GM12878 (cell line): Measurements from ENCODE around the gene NT5E. TPM values are rescaled to one million over a fixed set of nuclear protein-coding genes. Genes with fewer than 3 reads are reported as not detected.

ENCODE experiments used
- ATAC-seq: fragments of 200-7000 bp; cut with Tn5 transposase; 3 replicates; pipeline ENCODE4 v1.9.1; 2020; ENCODE audit warnings: mild to moderate bottlenecking, moderate library complexity
- BruUV-seq: library from RNA; stranded (reverse); fragments of 400-500 nt; replicated peaks from 2 replicates; lab custom pipeline; 2021; lab: Mats Ljungman, UMichigan
- CTCF ChIA-PET: fragments of 300-600 bp; sonication (Branson Sonifier 250); formaldehyde crosslinking; extraction: SDS; loops from one replicate; lab custom pipeline; 2021; ENCODE audit warnings: inconsistent platforms; lab: Yijun Ruan, JAX
- POLR2A ChIA-PET: fragments of 350-600 bp; formaldehyde crosslinking; extraction: SDS; loops from one replicate; lab custom pipeline; 2021; ENCODE audit warnings: inconsistent platforms; lab: Charles Lee
- RAD21 ChIA-PET: fragments of 300-600 bp; sonication (Branson Sonifier 250); formaldehyde crosslinking; loops from one replicate; lab custom pipeline; 2023; ENCODE audit warnings: antibody characterized with exemption; ENCODE audit not compliant: unreplicated experiment; lab: Charles Lee
- SMC1A ChIA-PET: fragments of 300-600 bp; sonication (Branson Sonifier 250); formaldehyde crosslinking; loops from one replicate; lab custom pipeline; 2023; ENCODE audit not compliant: unreplicated experiment, uncharacterized antibody; lab: Charles Lee
- DNase-seq: peaks from one replicate; pipeline ENCODE4 v3.0.0-alpha.2; 2011; ENCODE audit warnings: low read depth, low spot score
- FAIRE-seq: peaks from 3 replicates; lab custom pipeline; 2011; peaks lifted over from hg19 to GRCh38; lab: Jason Lieb, UNC
- H2AFZ ChIP-seq: 2 replicates; pipeline ENCODE4 v1.6.0; 2011; ENCODE audit warnings: low read depth, low read length, control low read depth; ENCODE audit not compliant: control insufficient read depth
- H3K27ac ChIP-seq: 2 replicates; pipeline ENCODE4 v1.5.1; 2011; ENCODE audit warnings: control low read depth; ENCODE audit not compliant: control insufficient read depth, insufficient read depth
- H3K27me3 ChIP-seq, 2 experiments: replicated peaks in 1 of 2; 2 replicates each; pipeline versions ENCODE4 v1.6.0 to v1.6.1; 2011; ENCODE audit warnings: low read length in 1 of 2; ENCODE audit not compliant: control insufficient read depth in 2 of 2, insufficient read depth in 2 of 2
- H3K36me3 ChIP-seq, 2 experiments: 2 replicates each; pipeline ENCODE4 v1.5.1; 2011; ENCODE audit warnings: low read length in 1 of 2; ENCODE audit not compliant: control insufficient read depth in 2 of 2, insufficient read depth in 2 of 2
- H3K4me1 ChIP-seq: 2 replicates; pipeline ENCODE4 v1.6.1; 2011; ENCODE audit warnings: mild to moderate bottlenecking, low read length, moderate library complexity, mixed read lengths; ENCODE audit not compliant: control insufficient read depth, insufficient read depth
- H3K4me2 ChIP-seq: 2 replicates; pipeline ENCODE4 v1.6.0; 2011; ENCODE audit warnings: control low read depth; ENCODE audit not compliant: control insufficient read depth, insufficient read depth
- H3K4me3 ChIP-seq: fragments of 200-600 bp; sonication (generic); 2 replicates; pipeline ENCODE4 v1.5.1; 2016
- H3K79me2 ChIP-seq: 2 replicates; pipeline ENCODE4 v1.6.0; 2011; ENCODE audit warnings: low read length; ENCODE audit not compliant: control insufficient read depth, insufficient read depth
- H3K9ac ChIP-seq: 2 replicates; pipeline ENCODE4 v1.8.0; 2011; ENCODE audit warnings: low read length, control low read depth, mixed read lengths; ENCODE audit not compliant: control insufficient read depth, insufficient read depth
- H3K9me3 ChIP-seq: replicated peaks from 3 replicates; pipeline ENCODE4 v1.5.1; 2011; ENCODE audit warnings: mild to moderate bottlenecking, low read length; ENCODE audit not compliant: control insufficient read depth, insufficient read depth
- H4K20me1 ChIP-seq: 2 replicates; pipeline ENCODE4 v1.6.0; 2011; ENCODE audit not compliant: control insufficient read depth, insufficient read depth
- HSF1 ChIP-seq: fragments of 150-350 bp; IDR thresholded peaks from 2 replicates; pipeline ENCODE4 v1.6.1; 2014; ENCODE audit warnings: mild to moderate bottlenecking, low read depth, low read length
- NBN ChIP-seq: fragments of 450-650 bp; IDR thresholded peaks from 2 replicates; pipeline ENCODE4 v1.6.1; 2016
- NR2C2 ChIP-seq: IDR thresholded peaks from 2 replicates; pipeline ENCODE4 v1.6.1; 2011; ENCODE audit warnings: borderline replicate concordance, low read depth; ENCODE audit not compliant: control insufficient read depth, insufficient read length
- PAX8 ChIP-seq: fragments of 450-650 bp; IDR thresholded peaks from 2 replicates; pipeline ENCODE4 v1.6.1; 2017; ENCODE audit warnings: mild to moderate bottlenecking, moderate library complexity
- PRDM15 ChIP-seq: fragments of 450-650 bp; formaldehyde crosslinking; IDR thresholded peaks from 2 replicates; pipeline ENCODE4 v1.4.0; 2020; ENCODE audit warnings: mild to moderate bottlenecking, moderate library complexity
- RAD21 ChIP-seq: IDR thresholded peaks from 2 replicates; pipeline ENCODE4 v1.6.1; 2011; ENCODE audit warnings: mild to moderate bottlenecking, low read depth, low read length, moderate library complexity; ENCODE audit not compliant: insufficient read depth
- SIN3A ChIP-seq: IDR thresholded peaks from 2 replicates; pipeline ENCODE4 v1.6.1; 2012; ENCODE audit warnings: low read depth, low read length, improper control_type of control experiment
- SMARCA5 ChIP-seq: fragments of 450-650 bp; IDR thresholded peaks from 2 replicates; pipeline ENCODE4 v1.6.1; 2017; ENCODE audit warnings: mild to moderate bottlenecking
- SUZ12 ChIP-seq: fragments of 200-600 bp; sonication (generic); IDR thresholded peaks from one replicate; pipeline ENCODE4 v1.6.1; 2018; ENCODE audit warnings: antibody characterized with exemption, mild to moderate bottlenecking; ENCODE audit not compliant: unreplicated experiment
- ZNF207 ChIP-seq: fragments of 450-650 bp; IDR thresholded peaks from 2 replicates; pipeline ENCODE4 v1.6.1; 2014; ENCODE audit warnings: antibody characterized with exemption, mild to moderate bottlenecking, borderline replicate concordance
- WGBS: methylation state at CpG from one replicate; pipeline ENCODE4 v1.1.6; 2016; ENCODE audit warnings: low lambda C conversion rate; ENCODE audit not compliant: insufficient replicate concordance, insufficient coverage; ENCODE audit errors: missing lambda C conversion rate; 5-methylcytosine and 5-hydroxymethylcytosine counted together
- in situ Hi-C: fragments of 300-500 bp; cut with MboI; formaldehyde crosslinking; loops from 9 replicates; pipeline ENCODE4 v1.14.3; 2018; ENCODE audit warnings: mixed read lengths
- intact Hi-C: fragments of 100-400 bp; cut with micrococcal nuclease; formaldehyde crosslinking; loops from one replicate; pipeline ENCODE4 v1.14.2; 2022; ENCODE audit not compliant: unreplicated experiment
- polyA plus RNA-seq, 11 experiments: library from polyadenylated mRNA; depleted of rRNA in 4 of 11; unstranded in 6 of 11; stranded (reverse) in 5 of 11; fragments of >200 nt; fragmentation: Nextera tagmentation in 4 of 11; fragmentation: Illumina TruSeq in 1 of 11; extraction: Ambion mirVana in 4 of 11; extraction: Trizol in 1 of 11; gene quantifications; 1 replicate in 1 of 11; 2 replicates in 10 of 11; pipeline versions ENCODE4 v1.2.1 to v1.2.3, GENCODE V29; 2011 to 2016; ENCODE audit warnings: inconsistent platforms in 2 of 11, missing spikeins in 2 of 11, low read depth in 1 of 11
- total RNA-seq, 4 experiments: library from RNA; depleted of rRNA in 3 of 4; stranded (reverse); fragments of >200 nt in 3 of 4; fragmentation: Illumina TruSeq in 1 of 4; extraction: Trizol in 1 of 4; gene quantifications; 2 replicates each; pipeline versions ENCODE4 v1.2.1 to v1.2.3, GENCODE V29; 2013 to 2021
- TF ChIP-seq, protein P1 (sequence below): fragments of 450-650 bp; IDR thresholded peaks from 2 replicates; pipeline ENCODE4 v1.6.1; 2017; ENCODE audit warnings: mild to moderate bottlenecking, moderate library complexity

Gene NT5E
- total and polyA plus RNA-seq, 10 of the 15 experiments (the other 5 are each of a cell fraction or from before 2014, with no cell fraction given), result 1.9 to 9.7 (median 7.3) TPM

GRCh38 chr6:85482905-85483700, 33.2 kb downstream of the NT5E start:
- ATAC-seq (peak; percentile 98), DNase-seq (no peak), FAIRE-seq (no peak)
- H3K27ac ChIP-seq, result no peak overlapping the region
- SMC1A ChIA-PET, result interaction anchor here (0.7 to 11.6 kb wide), 56 partner anchors 8 to 1921 kb away, joined by 3 to 162 read pairs (median 4); partner anchors contain the start of gene NT5E
- H4K20me1 ChIP-seq, result no peaks in the 10 kb centered on the region
- H3K4me1 ChIP-seq, result no peaks in the 10 kb centered on the region
- no peak overlapping the region for H3K4me3 ChIP-seq
- 29% methylated on average over 10 of the region's 10 CpGs for WGBS
- H3K36me3 ChIP-seq, result no peaks in the 10 kb centered on the region; a peak in 1 of 4 replicates
- no TSS peak for BruUV-seq
- H3K9me3 ChIP-seq, result no peaks in the 10 kb centered on the region
- in situ Hi-C loops (loop anchor here (5.0 kb wide), 1 partner anchor 131 kb away; no protein-coding TSS in a partner anchor), intact Hi-C loops (loop anchor here (1.0 to 2.0 kb wide), 3 partner anchors 32 to 128 kb away; partner anchors contain the start of gene NT5E)
- no peaks in the 10 kb centered on the region for H3K27me3 ChIP-seq
- RAD21 ChIA-PET, result interaction anchor here (0.6 to 4.9 kb wide), 34 partner anchors 10 to 195 kb away, joined by 3 to 113 read pairs (median 4); partner anchors contain the start of gene NT5E
- peak overlapping the region; percentile 1; the same call in 1 of the 2 replicates for H2AFZ ChIP-seq
- no peak overlapping the region for H3K4me2 ChIP-seq
- no peak overlapping the region for H3K9ac ChIP-seq
- no peaks in the 10 kb centered on the region for H3K79me2 ChIP-seq
- CTCF ChIA-PET, result interaction anchor here (0.5 to 12.1 kb wide), 58 partner anchors 9 to 971 kb away, joined by 3 to 217 read pairs (median 5); partner anchors contain the start of gene NT5E
- POLR2A ChIA-PET, result interaction anchor here (0.6 to 1.6 kb wide), 6 partner anchors 10 to 111 kb away, joined by 3 to 5 read pairs (median 4); partner anchors contain the start of gene SNX14
- no peak for TF ChIP-seq SIN3A
- TF ChIP-seq HSF1, result no peak
- peak; percentile 48; the same call in 1 of the 2 replicates for TF ChIP-seq NBN
- TF ChIP-seq NR2C2, result no peak
- no peak for TF ChIP-seq SUZ12
- TF ChIP-seq SMARCA5, result no peak
- TF ChIP-seq PAX8, result no peak
- no peak for TF ChIP-seq ZNF207
- TF ChIP-seq, protein P1, sequence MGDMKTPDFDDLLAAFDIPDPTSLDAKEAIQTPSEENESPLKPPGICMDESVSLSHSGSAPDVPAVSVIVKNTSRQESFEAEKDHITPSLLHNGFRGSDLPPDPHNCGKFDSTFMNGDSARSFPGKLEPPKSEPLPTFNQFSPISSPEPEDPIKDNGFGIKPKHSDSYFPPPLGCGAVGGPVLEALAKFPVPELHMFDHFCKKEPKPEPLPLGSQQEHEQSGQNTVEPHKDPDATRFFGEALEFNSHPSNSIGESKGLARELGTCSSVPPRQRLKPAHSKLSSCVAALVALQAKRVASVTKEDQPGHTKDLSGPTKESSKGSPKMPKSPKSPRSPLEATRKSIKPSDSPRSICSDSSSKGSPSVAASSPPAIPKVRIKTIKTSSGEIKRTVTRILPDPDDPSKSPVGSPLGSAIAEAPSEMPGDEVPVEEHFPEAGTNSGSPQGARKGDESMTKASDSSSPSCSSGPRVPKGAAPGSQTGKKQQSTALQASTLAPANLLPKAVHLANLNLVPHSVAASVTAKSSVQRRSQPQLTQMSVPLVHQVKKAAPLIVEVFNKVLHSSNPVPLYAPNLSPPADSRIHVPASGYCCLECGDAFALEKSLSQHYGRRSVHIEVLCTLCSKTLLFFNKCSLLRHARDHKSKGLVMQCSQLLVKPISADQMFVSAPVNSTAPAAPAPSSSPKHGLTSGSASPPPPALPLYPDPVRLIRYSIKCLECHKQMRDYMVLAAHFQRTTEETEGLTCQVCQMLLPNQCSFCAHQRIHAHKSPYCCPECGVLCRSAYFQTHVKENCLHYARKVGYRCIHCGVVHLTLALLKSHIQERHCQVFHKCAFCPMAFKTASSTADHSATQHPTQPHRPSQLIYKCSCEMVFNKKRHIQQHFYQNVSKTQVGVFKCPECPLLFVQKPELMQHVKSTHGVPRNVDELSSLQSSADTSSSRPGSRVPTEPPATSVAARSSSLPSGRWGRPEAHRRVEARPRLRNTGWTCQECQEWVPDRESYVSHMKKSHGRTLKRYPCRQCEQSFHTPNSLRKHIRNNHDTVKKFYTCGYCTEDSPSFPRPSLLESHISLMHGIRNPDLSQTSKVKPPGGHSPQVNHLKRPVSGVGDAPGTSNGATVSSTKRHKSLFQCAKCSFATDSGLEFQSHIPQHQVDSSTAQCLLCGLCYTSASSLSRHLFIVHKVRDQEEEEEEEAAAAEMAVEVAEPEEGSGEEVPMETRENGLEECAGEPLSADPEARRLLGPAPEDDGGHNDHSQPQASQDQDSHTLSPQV, result no peak
- TF ChIP-seq PRDM15 (CRISPR knock-in tag), result no peak
- TF ChIP-seq RAD21, result peak; percentile 91
